PFSK-1 (cell line): ENCODE measurements around the gene SERINC2.
A peak's percentile ranks its signal among the peaks of the same experiment; 100 is the strongest.

Experiments used
- FOXP2 ChIP-seq: optimal IDR thresholded peaks from 2 replicates; pipeline ENCODE3; 2011; ENCODE audit warnings: borderline replicate concordance, control low read depth, inconsistent platforms; ENCODE audit not compliant: insufficient read depth; ENCODE audit errors: extremely low read length, extremely low read depth
- POLR2AphosphoS5 ChIP-seq: IDR thresholded peaks from 2 replicates; pipeline ENCODE4 v1.6.1; 2012; ENCODE audit warnings: low read depth, mild to moderate bottlenecking, control low read depth, low read length, moderate library complexity
- SIN3A ChIP-seq: IDR thresholded peaks from 2 replicates; pipeline ENCODE4 v1.6.1; 2012; ENCODE audit warnings: mild to moderate bottlenecking, low read length, moderate library complexity, borderline replicate concordance; ENCODE audit not compliant: insufficient read depth
- TAF1 ChIP-seq: IDR thresholded peaks from 2 replicates; pipeline ENCODE4 v1.6.1; 2012; ENCODE audit warnings: low read length, control low read depth, borderline replicate concordance; ENCODE audit not compliant: insufficient read depth
- TF ChIP-seq, protein P1 (sequence below), 2 experiments: IDR thresholded peaks; 2 replicates each; pipeline versions ENCODE4 v1.6.1 to v1.8.0; 2011 to 2012; ENCODE audit warnings: low read depth in 2 of 2, low read length in 2 of 2, control low read depth in 1 of 2, inconsistent platforms in 1 of 2, mild to moderate bottlenecking in 1 of 2, moderate library complexity in 1 of 2; ENCODE audit not compliant: insufficient read depth in 1 of 2

Gene SERINC2

DNA sequence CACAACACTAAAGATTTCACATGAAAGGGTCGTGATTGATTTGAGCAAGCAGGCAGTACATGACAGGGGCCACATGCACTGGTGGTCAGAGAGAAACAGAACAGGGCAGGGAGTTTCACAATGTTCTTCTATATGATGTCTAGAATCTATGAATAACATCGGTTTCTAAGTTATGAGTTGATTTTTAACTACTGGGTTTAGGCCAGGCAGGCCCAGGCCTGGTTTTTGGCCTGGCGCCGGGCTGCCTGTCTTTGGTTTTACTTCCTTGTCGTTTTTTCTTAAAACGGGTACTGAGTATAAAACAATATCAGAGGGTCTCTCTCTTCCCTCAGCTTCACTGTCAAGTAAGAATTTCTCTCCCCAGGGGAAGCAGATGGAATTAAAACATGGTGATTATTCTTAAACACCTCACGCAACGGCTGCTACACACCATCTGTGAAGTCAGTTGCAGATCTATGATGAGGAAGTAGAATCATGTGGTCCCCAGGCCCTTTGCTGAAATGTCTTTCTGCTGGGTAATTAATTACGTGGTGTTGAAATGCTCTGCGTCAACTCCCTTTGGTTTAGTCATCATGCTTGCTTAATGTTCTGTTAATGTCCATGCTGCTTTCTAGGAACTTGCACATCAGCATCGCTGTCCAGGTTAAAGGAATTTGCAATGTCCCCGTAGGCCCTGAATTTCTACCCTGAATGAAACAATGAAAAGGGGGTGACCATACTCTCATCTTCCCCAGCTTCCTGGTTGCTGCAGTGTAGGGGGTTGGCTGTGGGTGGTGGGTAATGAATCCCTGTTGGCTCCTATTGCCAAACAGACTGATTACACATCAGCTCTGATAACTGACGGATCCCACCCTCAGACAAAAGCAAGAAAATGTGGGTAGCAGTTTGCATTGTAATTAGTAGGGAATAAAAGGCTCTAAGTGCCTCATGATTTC is 70.3 kb downstream of the SERINC2 start:
- TF ChIP-seq TAF1 (no peak), FOXP2 (no peak), POLR2AphosphoS5 (no peak; the same call in 1 of the 2 replicates), SIN3A (no peak)
- TF ChIP-seq, protein P1, sequence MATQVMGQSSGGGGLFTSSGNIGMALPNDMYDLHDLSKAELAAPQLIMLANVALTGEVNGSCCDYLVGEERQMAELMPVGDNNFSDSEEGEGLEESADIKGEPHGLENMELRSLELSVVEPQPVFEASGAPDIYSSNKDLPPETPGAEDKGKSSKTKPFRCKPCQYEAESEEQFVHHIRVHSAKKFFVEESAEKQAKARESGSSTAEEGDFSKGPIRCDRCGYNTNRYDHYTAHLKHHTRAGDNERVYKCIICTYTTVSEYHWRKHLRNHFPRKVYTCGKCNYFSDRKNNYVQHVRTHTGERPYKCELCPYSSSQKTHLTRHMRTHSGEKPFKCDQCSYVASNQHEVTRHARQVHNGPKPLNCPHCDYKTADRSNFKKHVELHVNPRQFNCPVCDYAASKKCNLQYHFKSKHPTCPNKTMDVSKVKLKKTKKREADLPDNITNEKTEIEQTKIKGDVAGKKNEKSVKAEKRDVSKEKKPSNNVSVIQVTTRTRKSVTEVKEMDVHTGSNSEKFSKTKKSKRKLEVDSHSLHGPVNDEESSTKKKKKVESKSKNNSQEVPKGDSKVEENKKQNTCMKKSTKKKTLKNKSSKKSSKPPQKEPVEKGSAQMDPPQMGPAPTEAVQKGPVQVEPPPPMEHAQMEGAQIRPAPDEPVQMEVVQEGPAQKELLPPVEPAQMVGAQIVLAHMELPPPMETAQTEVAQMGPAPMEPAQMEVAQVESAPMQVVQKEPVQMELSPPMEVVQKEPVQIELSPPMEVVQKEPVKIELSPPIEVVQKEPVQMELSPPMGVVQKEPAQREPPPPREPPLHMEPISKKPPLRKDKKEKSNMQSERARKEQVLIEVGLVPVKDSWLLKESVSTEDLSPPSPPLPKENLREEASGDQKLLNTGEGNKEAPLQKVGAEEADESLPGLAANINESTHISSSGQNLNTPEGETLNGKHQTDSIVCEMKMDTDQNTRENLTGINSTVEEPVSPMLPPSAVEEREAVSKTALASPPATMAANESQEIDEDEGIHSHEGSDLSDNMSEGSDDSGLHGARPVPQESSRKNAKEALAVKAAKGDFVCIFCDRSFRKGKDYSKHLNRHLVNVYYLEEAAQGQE (IDR thresholded peaks at IDR 0.05; ENCODE audit: insufficient read depth in 1 of 2, low read depth in 2 of 2, low read length in 2 of 2) = peak in 1 of 2 experiments; percentile 50; a peak in 1 of 4 replicates
